ENCODE data around the gene LEFTY2.

DNA sequence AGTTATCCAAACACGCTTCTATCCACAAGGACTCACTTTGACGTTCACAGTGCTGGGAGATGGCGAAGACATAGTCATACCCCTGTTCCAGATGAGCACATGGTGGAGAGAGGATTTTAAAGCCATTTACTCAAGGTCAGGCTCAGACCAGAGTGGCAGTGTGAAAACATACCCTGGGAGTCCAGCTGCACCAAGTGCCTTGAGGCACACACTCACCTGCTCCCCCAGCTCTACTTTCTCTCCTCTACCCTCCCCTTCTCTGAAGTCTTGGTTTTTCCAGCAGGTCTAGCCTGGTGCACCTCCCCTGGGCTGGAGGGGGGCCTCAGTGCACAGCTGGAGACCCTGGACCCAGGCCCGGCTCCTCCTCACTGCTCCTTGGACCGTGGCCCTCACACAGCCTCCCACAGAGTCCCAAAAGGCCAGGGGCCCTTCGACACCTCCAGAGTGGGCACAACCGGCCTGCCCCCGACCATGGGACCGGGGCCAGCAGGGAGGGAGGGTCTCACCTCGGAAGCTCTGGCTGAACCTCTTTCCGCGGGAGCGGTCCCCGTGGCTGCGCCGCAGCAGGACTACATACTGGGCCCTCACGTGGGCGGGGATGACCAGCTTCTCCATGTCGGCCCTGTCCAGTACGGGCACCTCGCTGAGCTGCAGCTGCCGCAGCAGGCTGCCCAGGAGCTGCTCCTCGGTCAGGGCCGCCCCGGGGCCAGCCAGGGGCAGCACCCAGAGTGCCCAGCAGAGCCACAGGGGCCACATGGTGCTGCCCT is 452 bp downstream of the LEFTY2 start:
- TF ChIP-seq ZNF155 (tag by site-specific recombination; IDR thresholded peaks at IDR 0.05), result no peak
- TF ChIP-seq, protein P1, sequence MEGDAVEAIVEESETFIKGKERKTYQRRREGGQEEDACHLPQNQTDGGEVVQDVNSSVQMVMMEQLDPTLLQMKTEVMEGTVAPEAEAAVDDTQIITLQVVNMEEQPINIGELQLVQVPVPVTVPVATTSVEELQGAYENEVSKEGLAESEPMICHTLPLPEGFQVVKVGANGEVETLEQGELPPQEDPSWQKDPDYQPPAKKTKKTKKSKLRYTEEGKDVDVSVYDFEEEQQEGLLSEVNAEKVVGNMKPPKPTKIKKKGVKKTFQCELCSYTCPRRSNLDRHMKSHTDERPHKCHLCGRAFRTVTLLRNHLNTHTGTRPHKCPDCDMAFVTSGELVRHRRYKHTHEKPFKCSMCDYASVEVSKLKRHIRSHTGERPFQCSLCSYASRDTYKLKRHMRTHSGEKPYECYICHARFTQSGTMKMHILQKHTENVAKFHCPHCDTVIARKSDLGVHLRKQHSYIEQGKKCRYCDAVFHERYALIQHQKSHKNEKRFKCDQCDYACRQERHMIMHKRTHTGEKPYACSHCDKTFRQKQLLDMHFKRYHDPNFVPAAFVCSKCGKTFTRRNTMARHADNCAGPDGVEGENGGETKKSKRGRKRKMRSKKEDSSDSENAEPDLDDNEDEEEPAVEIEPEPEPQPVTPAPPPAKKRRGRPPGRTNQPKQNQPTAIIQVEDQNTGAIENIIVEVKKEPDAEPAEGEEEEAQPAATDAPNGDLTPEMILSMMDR (tag by site-specific recombination; IDR thresholded peaks at IDR 0.05), result no peak
- no peak for TF ChIP-seq ZNF747 (tag by site-specific recombination; IDR thresholded peaks at IDR 0.05)
- no peak for TF ChIP-seq SETDB1 (IDR thresholded peaks at IDR 0.05; ENCODE audit: insufficient read length, low read length)
- TF ChIP-seq ZNF350 (tag by site-specific recombination; IDR thresholded peaks at IDR 0.05), result no peak
- TF ChIP-seq, protein P2, sequence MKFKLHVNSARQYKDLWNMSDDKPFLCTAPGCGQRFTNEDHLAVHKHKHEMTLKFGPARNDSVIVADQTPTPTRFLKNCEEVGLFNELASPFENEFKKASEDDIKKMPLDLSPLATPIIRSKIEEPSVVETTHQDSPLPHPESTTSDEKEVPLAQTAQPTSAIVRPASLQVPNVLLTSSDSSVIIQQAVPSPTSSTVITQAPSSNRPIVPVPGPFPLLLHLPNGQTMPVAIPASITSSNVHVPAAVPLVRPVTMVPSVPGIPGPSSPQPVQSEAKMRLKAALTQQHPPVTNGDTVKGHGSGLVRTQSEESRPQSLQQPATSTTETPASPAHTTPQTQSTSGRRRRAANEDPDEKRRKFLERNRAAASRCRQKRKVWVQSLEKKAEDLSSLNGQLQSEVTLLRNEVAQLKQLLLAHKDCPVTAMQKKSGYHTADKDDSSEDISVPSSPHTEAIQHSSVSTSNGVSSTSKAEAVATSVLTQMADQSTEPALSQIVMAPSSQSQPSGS (tag by site-specific recombination; IDR thresholded peaks at IDR 0.05; ENCODE audit: low read depth), result no peak
- TF ChIP-seq ZNF302 (tag by site-specific recombination; IDR thresholded peaks at IDR 0.05; ENCODE audit: low read depth), result no peak
- TF ChIP-seq WT1 (tag by site-specific recombination; IDR thresholded peaks at IDR 0.05), result no peak
- no peak for TF ChIP-seq ZNF248 (tag by site-specific recombination; IDR thresholded peaks at IDR 0.05)
- no peak for TF ChIP-seq ZNF10 (tag by site-specific recombination; IDR thresholded peaks at IDR 0.05)
- TF ChIP-seq ZEB2 (tag by site-specific recombination; IDR thresholded peaks at IDR 0.05), result no peak
- TF ChIP-seq, protein P3, sequence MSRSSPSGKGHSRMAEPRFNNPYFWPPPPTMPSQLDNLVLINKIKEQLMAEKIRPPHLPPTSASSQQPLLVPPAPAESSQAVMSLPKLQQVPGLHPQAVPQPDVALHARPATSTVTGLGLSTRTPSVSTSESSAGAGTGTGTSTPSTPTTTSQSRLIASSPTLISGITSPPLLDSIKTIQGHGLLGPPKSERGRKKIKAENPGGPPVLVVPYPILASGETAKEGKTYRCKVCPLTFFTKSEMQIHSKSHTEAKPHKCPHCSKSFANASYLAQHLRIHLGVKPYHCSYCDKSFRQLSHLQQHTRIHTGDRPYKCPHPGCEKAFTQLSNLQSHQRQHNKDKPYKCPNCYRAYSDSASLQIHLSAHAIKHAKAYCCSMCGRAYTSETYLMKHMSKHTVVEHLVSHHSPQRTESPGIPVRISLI (tag by site-specific recombination; IDR thresholded peaks at IDR 0.05), result no peak
- no peak for TF ChIP-seq ZBTB8A (tag by site-specific recombination; IDR thresholded peaks at IDR 0.05)
- TF ChIP-seq, protein P4, sequence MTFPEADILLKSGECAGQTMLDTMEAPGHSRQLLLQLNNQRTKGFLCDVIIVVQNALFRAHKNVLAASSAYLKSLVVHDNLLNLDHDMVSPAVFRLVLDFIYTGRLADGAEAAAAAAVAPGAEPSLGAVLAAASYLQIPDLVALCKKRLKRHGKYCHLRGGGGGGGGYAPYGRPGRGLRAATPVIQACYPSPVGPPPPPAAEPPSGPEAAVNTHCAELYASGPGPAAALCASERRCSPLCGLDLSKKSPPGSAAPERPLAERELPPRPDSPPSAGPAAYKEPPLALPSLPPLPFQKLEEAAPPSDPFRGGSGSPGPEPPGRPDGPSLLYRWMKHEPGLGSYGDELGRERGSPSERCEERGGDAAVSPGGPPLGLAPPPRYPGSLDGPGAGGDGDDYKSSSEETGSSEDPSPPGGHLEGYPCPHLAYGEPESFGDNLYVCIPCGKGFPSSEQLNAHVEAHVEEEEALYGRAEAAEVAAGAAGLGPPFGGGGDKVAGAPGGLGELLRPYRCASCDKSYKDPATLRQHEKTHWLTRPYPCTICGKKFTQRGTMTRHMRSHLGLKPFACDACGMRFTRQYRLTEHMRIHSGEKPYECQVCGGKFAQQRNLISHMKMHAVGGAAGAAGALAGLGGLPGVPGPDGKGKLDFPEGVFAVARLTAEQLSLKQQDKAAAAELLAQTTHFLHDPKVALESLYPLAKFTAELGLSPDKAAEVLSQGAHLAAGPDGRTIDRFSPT (tag by site-specific recombination; IDR thresholded peaks at IDR 0.05), result no peak

Measured in HEK293 (cell line).